ENCODE measurements around the gene ATP6V0A1. TPM values are rescaled to one million over a fixed set of nuclear protein-coding genes. Genes with fewer than 3 reads are reported as not detected.

ATP6V0A1 gene
- total and polyA plus RNA-seq, 2 donors (not counting 3 experiments of a cell fraction or from before 2014, with no cell fraction given), result 37.3 to 49.2 TPM

GRCh38 chr17:42553161-42553818, 94.6 kb downstream of the ATP6V0A1 start:
- no peaks in the 10 kb centered on the region for H3K27me3 ChIP-seq (ENCODE audit: control insufficient read depth in 2 of 2, insufficient read depth in 2 of 2, low read length in 2 of 2)
- POLR2A ChIA-PET, result no interaction called here
- no peaks in the 10 kb centered on the region for H3K36me3 ChIP-seq (ENCODE audit: control insufficient read depth in 2 of 2, extremely low read depth in 1 of 2, insufficient read depth in 2 of 2, low read length in 2 of 2)
- dilution Hi-C loops (cut with MboI; ENCODE audit: extremely low pct_ligation_motif_present, low sequenced_read_pairs), result no loop called here
- TF ChIP-seq EZH2 (IDR thresholded peaks at IDR 0.05; ENCODE audit: borderline replicate concordance, low read depth, low read length, severe bottlenecking), result no peak
- TF ChIP-seq MYC (IDR thresholded peaks at IDR 0.05; ENCODE audit: low read depth, low read length), result no peak
- TF ChIP-seq FOS (IDR thresholded peaks at IDR 0.05; ENCODE audit: borderline replicate concordance, insufficient read depth, low read length), result no peak
- TF ChIP-seq CTCF (IDR thresholded peaks at IDR 0.05; ENCODE audit: extremely low read depth in 1 of 2, insufficient read depth in 1 of 2, low read depth in 1 of 2, low read length in 2 of 2), result no peak
- TF ChIP-seq JUN (IDR thresholded peaks at IDR 0.05; ENCODE audit: borderline replicate concordance, insufficient read depth, insufficient read length, low read depth), result no peak
- no peak for TF ChIP-seq MAX (IDR thresholded peaks at IDR 0.05; ENCODE audit: insufficient read depth, insufficient read length)
- no peak for TF ChIP-seq POLR2A (IDR thresholded peaks at IDR 0.05; ENCODE audit: low read depth, low read length)
- no peak for TF ChIP-seq POLR2AphosphoS5 (IDR thresholded peaks at IDR 0.05; ENCODE audit: insufficient read depth, low read depth, low read length)
- no peak for TF ChIP-seq GATA2 (IDR thresholded peaks at IDR 0.05; ENCODE audit: insufficient read depth, insufficient read length, low read depth, low read length)
- no peak overlapping the region for H2AFZ ChIP-seq (ENCODE audit: low read depth, low read length)
- peaks cover 14% of the 10 kb centered on the region for H3K4me1 ChIP-seq (ENCODE audit: control insufficient read depth, extremely low read depth, insufficient read depth, low read length)
- H3K4me2 ChIP-seq (ENCODE audit: insufficient read depth, low read length), result peak overlapping the region; percentile 58
- no peak for FAIRE-seq
- intact Hi-C loops (cut with micrococcal nuclease), result no loop called here
- no peak overlapping the region for H3K27ac ChIP-seq (ENCODE audit: insufficient read depth, low read depth, low read length)
- peaks cover 17% of the 10 kb centered on the region for H3K79me2 ChIP-seq (ENCODE audit: control insufficient read depth, insufficient read depth, low read length)
- no peak for DNase-seq (ENCODE audit: low read depth, low spot score)
- BruUV-seq (replicated peaks), result no TSS peak
- no peaks in the 10 kb centered on the region for H4K20me1 ChIP-seq (replicated peaks; ENCODE audit: control insufficient read depth, extremely low read depth, insufficient read depth, low read length)
- H3K9me3 ChIP-seq (replicated peaks; ENCODE audit: control insufficient read depth, insufficient read depth, low read length), result no peaks in the 10 kb centered on the region
- H3K9me1 ChIP-seq (replicated peaks; ENCODE audit: control insufficient read depth, extremely low read depth, insufficient read depth, low read length), result no peaks in the 10 kb centered on the region
- CTCF ChIA-PET, result interaction anchor here (1.0 to 1.7 kb wide), 4 partner anchors 17 to 331 kb away, joined by 3 to 11 read pairs (median 4); partner anchors contain the start of genes NAGLU and PSMC3IP
- H3K9ac ChIP-seq (replicated peaks; ENCODE audit: extremely low read depth, insufficient read depth, low read length), result no peak overlapping the region
- H3K4me3 ChIP-seq (replicated peaks in 1 of 3; ENCODE audit: insufficient read depth in 1 of 3, low read depth in 1 of 3, low read length in 3 of 3), result no peak overlapping the region

All from endothelial cell of umbilical vein (primary cell).